D721Med (cell line): ENCODE results near the gene TRABD2A.
"Not testable (repeated sequence)": the region's sequence is repeated elsewhere in the genome, so short reads cannot be mapped to it uniquely, and the experiment has no call there.

Experiments used
- DNase-seq: peaks from one replicate; pipeline ENCODE4 v3.0.0; 2011; ENCODE audit warnings: low spot score; ENCODE audit not compliant: insufficient read length
- FAIRE-seq: peaks from 2 replicates; lab custom pipeline; 2011; peaks lifted over from hg19 to GRCh38; lab: Jason Lieb, UNC
- CTCF ChIP-seq: IDR thresholded peaks from 2 replicates; pipeline ENCODE4 v1.5.1; 2012; ENCODE audit warnings: mild to moderate bottlenecking, control low read depth; ENCODE audit not compliant: insufficient read depth; ENCODE audit errors: missing control alignments

The TRABD2A gene

DNA sequence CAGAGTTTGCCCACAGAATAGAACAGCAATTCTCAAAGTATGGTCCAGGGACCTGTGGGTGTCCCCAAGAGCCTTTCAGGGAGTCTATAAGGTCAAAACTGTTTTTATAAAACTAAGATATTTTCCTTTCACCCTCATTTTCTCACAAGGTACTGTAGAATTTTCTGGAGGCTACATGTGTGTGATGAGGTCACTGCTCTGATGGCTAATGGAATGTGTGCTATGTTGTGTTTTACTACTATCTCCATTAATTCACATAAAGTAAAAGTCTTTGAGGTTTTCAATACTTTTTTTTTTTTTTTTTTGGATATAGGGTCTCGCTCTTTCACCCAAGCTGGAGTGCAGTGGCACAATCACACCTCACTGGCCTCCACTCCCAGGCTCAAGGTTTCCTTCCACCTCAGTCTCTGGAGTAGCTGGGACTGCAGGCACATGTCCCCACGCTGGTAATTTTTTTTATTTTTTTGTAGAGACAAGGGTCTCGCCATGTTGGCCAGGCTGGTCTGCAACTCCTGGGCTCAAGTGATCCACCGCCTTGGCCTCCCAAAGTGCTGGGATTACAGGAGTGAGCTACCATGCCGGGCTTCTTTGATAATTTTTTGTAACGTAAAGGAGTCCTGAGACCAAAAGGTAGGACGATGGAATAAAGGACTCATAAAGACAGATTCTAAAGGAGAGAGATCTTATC, 1.8 kb downstream of the TRABD2A start:
- DNase-seq, result no peak
- FAIRE-seq, result no peak
- no peak for TF ChIP-seq CTCF

GRCh38 chr2:84878459-84878858, 2.4 kb downstream of the TRABD2A start:
- DNase-seq (no peak), FAIRE-seq (no peak)
- no peak for TF ChIP-seq CTCF

DNA sequence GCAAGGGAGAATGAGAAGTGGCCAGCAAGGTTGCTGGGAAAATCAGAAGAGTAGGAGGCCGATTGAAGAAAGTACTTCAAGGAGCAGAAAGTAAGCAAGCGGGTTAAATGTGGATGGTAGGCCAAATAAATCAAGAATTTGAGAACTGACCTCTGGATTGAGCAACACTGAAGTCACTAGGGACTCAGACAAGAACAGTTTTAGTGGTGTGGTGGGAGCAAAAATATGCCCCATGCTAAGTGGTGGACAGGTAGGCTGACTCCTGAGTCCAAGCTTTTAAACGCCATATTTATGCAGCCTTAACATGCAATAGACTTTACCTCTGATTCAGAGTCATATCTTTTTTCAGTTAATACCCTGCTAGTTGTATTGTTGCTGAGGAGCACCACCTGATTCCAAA, 4.5 kb downstream of the TRABD2A start:
- no peak for TF ChIP-seq CTCF
- no peak for DNase-seq
- no peak for FAIRE-seq

- FAIRE-seq, DNase-seq: not testable (repeated sequence)
Measured at GRCh38 chr2:84875619-84876018, 5.3 kb downstream of the TRABD2A start.

- TF ChIP-seq CTCF, result no peak
- no peak for FAIRE-seq
- DNase-seq, result no peak
Measured at GRCh38 chr2:84875213-84875560, 5.7 kb downstream of the TRABD2A start.

- no peak for DNase-seq
- no peak for TF ChIP-seq CTCF
- FAIRE-seq, result no peak
Measured at GRCh38 chr2:84874381-84875212, 6.3 kb downstream of the TRABD2A start.

- DNase-seq (no peak), FAIRE-seq (no peak)
- TF ChIP-seq CTCF, result no peak
Measured at GRCh38 chr2:84873350-84873749, 7.5 kb downstream of the TRABD2A start.

GRCh38 chr2:84872691-84873090, 8.2 kb downstream of the TRABD2A start:
- not testable (repeated sequence) for FAIRE-seq, DNase-seq
